Smooth muscle cell (in vitro differentiated cells): ENCODE data around the gene HTR3A. TPM values are rescaled to one million over a fixed set of nuclear protein-coding genes. Genes with fewer than 3 reads are reported as not detected.
A peak's percentile ranks its signal among the peaks of the same experiment; 100 is the strongest.

Source experiments
- DNase-seq: peaks from one replicate; lab custom pipeline; 2025; ENCODE audit not compliant: unreplicated experiment; lab: John Stamatoyannopoulos, UW
- H2AFZ ChIP-seq: fragments of 200-600 bp; sonication (generic); 2 replicates; pipeline ENCODE4 v1.6.0; 2016; ENCODE audit warnings: antibody characterized with exemption, low read depth, mild to moderate bottlenecking
- H3F3A ChIP-seq: fragments of 200-600 bp; sonication (generic); 2 replicates; pipeline ENCODE4 v1.6.0; 2017; ENCODE audit warnings: antibody characterized with exemption, low read depth
- H3K27ac ChIP-seq: fragments of 200-600 bp; sonication (generic); 2 replicates; pipeline ENCODE4 v1.5.1; 2016; ENCODE audit warnings: low read depth, mild to moderate bottlenecking
- H3K27me3 ChIP-seq: fragments of 200-600 bp; sonication (generic); 2 replicates; pipeline ENCODE4 v1.6.1; 2016; ENCODE audit warnings: low read depth, mild to moderate bottlenecking
- H3K36me3 ChIP-seq: fragments of 200-600 bp; sonication (generic); 2 replicates; pipeline ENCODE4 v1.5.1; 2016; ENCODE audit warnings: low read depth
- H3K4me1 ChIP-seq: fragments of 200-600 bp; sonication (generic); 2 replicates; pipeline ENCODE4 v1.5.1; 2016; ENCODE audit warnings: low read depth
- H3K4me2 ChIP-seq: fragments of 200-600 bp; sonication (generic); 2 replicates; pipeline ENCODE4 v1.6.0; 2016; ENCODE audit warnings: mild to moderate bottlenecking
- H3K4me3 ChIP-seq: fragments of 200-600 bp; sonication (generic); 2 replicates; pipeline ENCODE4 v1.5.1; 2016; ENCODE audit warnings: mild to moderate bottlenecking
- H3K79me2 ChIP-seq: fragments of 200-600 bp; sonication (generic); 2 replicates; pipeline ENCODE4 v1.6.0; 2016; ENCODE audit warnings: low read depth, mild to moderate bottlenecking
- H3K9ac ChIP-seq: fragments of 200-600 bp; sonication (generic); 2 replicates; pipeline ENCODE4 v1.6.0; 2016; ENCODE audit warnings: low read depth
- H3K9me3 ChIP-seq: fragments of 200-600 bp; sonication (generic); replicated peaks from 2 replicates; pipeline ENCODE4 v1.5.1; 2016; ENCODE audit warnings: low read depth
- H4K20me1 ChIP-seq: fragments of 200-600 bp; sonication (generic); 2 replicates; pipeline ENCODE4 v1.6.0; 2016; ENCODE audit warnings: low read depth
- WGBS: methylation state at CpG from one replicate; pipeline ENCODE4 v1.1.7; 2016; ENCODE audit warnings: low lambda C conversion rate; 5-methylcytosine and 5-hydroxymethylcytosine counted together
- polyA plus RNA-seq: library from polyadenylated mRNA; unstranded; fragments of >200 nt; fragmentation: Nextera tagmentation; extraction: Ambion mirVana; gene quantifications from 2 replicates; pipeline ENCODE4 v1.2.1, GENCODE V29; 2016
- total RNA-seq: library from RNA; depleted of rRNA; stranded (reverse); fragments of >200 nt; gene quantifications from 2 replicates; pipeline ENCODE4 v1.2.3, GENCODE V29; 2014
- TF ChIP-seq, protein P1 (sequence below): fragments of 200-600 bp; sonication (generic); IDR thresholded peaks from 2 replicates; pipeline ENCODE4 v1.5.1; 2017; ENCODE audit warnings: borderline replicate concordance, mild to moderate bottlenecking, antibody characterized with exemption; ENCODE audit not compliant: insufficient read depth, poor library complexity, severe bottlenecking

The HTR3A gene
- total and polyA plus RNA-seq, 2 experiments from 2014 or later, result not detected

DNA sequence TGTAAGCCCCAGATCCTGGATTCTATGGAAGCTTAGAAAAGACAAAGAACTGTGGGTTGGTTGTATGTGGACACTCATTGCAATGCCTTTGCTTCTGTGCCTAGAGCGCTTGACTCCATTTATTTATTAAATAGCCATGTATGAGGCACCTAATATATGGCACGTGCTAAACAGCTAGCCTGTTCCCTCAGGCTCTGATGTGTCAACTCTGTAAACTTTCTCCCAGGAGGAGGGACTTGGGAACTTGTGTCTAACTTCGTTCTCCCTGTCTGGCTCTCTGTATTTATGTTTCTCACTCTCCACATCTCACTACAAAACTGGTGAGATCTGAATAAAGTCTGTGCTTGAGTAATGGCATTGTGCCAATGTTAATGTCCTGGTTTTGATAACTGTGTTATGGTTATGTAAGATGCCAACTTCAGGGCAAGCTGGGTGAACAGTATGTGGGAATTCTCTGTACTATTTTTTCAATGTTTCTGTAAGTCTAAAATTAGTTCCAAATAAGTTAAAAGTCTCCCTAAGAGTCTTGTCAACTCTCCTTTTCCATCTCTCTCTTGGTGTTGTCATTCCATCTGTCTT, 50.5 kb downstream of the HTR3A start:
- no peaks in the 10 kb centered on the region for H3K36me3 ChIP-seq
- no peak overlapping the region for H2AFZ ChIP-seq
- H3K4me1 ChIP-seq, result no peaks in the 10 kb centered on the region
- WGBS, result 66% methylated on average over 3 of the region's 3 CpGs
- DNase-seq, result no peak
- no peak overlapping the region for H3K27ac ChIP-seq
- no peak overlapping the region for H3K4me2 ChIP-seq
- H3K79me2 ChIP-seq, result no peaks in the 10 kb centered on the region
- H3K9ac ChIP-seq, result no peak overlapping the region
- no peak overlapping the region for H3K4me3 ChIP-seq
- no peaks in the 10 kb centered on the region for H3F3A ChIP-seq
- TF ChIP-seq, protein P1, sequence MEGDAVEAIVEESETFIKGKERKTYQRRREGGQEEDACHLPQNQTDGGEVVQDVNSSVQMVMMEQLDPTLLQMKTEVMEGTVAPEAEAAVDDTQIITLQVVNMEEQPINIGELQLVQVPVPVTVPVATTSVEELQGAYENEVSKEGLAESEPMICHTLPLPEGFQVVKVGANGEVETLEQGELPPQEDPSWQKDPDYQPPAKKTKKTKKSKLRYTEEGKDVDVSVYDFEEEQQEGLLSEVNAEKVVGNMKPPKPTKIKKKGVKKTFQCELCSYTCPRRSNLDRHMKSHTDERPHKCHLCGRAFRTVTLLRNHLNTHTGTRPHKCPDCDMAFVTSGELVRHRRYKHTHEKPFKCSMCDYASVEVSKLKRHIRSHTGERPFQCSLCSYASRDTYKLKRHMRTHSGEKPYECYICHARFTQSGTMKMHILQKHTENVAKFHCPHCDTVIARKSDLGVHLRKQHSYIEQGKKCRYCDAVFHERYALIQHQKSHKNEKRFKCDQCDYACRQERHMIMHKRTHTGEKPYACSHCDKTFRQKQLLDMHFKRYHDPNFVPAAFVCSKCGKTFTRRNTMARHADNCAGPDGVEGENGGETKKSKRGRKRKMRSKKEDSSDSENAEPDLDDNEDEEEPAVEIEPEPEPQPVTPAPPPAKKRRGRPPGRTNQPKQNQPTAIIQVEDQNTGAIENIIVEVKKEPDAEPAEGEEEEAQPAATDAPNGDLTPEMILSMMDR, result no peak
- H3K9me3 ChIP-seq, result no peaks in the 10 kb centered on the region
- H4K20me1 ChIP-seq, result no peaks in the 10 kb centered on the region
- H3K27me3 ChIP-seq, result peaks cover 50% of the 10 kb centered on the region

DNA sequence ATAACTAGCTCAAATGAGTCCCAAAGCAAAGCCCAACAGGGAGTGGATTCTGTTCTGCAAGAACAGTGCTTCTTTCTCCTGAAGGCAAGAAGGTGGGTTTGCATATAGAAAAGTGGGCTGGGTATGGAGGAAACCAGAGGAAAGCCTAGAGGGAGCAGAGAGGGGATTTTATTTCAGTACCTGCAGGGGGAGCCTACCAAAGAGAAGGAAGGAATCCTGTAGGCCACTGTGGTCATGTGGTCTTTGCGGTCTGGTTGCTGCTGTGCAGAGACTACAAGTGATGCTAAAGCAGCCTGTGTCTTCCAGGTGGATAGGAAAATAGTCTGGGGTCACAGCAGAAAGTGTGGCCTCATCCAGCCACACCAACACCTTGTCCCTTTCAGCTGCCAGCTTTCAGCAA, 51.4 kb downstream of the HTR3A start:
- Histone ChIP-seq H3F3A (no peaks in the 10 kb centered on the region), H3K9me3 (no peaks in the 10 kb centered on the region), H3K9ac (no peak overlapping the region), H3K79me2 (no peaks in the 10 kb centered on the region), H3K4me3 (no peak overlapping the region), H3K4me1 (no peaks in the 10 kb centered on the region), H3K36me3 (no peaks in the 10 kb centered on the region), H3K4me2 (no peak overlapping the region), H4K20me1 (no peaks in the 10 kb centered on the region), H3K27me3 (peaks cover 59% of the 10 kb centered on the region), H3K27ac (no peak overlapping the region), H2AFZ (no peak overlapping the region)
- TF ChIP-seq, protein P1, result peak; percentile 21
- no peak for DNase-seq
- whole genome bisulfite sequencing, result 63% methylated on average over 1 of the region's 1 CpG

DNA sequence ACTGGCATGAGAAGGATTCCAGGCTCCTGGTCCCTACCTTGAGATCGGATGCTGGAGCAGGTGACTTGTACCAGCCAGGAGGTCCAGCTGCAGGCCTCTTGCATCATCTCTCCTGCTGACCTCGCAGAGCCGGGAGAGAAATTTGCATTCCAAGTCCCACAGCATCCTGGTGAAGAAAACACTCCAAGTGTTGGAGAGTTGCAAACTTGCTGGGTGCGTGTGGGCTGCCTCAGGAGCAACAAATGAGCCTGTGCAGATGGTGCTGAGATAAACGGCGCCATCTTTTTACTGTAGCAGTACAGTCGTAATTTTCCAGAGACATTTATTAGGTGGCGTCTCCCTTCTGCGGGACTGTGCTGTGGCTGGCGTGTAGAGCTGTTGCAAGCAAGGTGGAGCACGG, 52.5 kb downstream of the HTR3A start:
- Histone ChIP-seq H3K4me1 (no peaks in the 10 kb centered on the region), H3K27ac (no peak overlapping the region), H3K9me3 (no peaks in the 10 kb centered on the region), H3K36me3 (no peaks in the 10 kb centered on the region), H3K9ac (no peak overlapping the region), H3K4me2 (no peak overlapping the region), H3K27me3 (peaks cover 65% of the 10 kb centered on the region), H3K79me2 (no peaks in the 10 kb centered on the region), H4K20me1 (no peaks in the 10 kb centered on the region), H3F3A (no peaks in the 10 kb centered on the region), H3K4me3 (no peak overlapping the region), H2AFZ (no peak overlapping the region)
- 64% methylated on average over 11 of the region's 11 CpGs for WGBS
- TF ChIP-seq, protein P1, result no peak
- DNase-seq, result no peak

DNA sequence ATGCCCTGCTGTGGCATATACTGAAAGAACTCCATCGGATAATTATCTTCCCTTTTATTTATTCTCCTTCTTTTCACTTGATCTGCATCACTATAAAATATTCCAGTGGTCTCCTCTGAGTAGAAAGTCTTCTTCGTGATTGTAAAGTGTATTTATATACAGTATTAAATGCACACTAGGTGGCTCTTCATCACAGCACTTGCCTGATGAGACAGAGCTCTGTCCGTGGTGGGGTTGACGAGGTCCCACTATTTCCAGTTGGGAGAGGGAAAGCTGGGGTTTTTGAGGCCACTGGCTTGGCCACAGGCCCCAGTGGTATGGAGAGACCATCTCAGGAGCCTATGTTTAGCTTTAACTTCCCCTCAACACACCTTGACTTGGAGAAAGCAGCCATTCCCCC, 53.0 kb downstream of the HTR3A start:
- WGBS, result 76% methylated on average over 4 of the region's 4 CpGs
- H2AFZ ChIP-seq, result no peak overlapping the region
- H3K9me3 ChIP-seq, result no peaks in the 10 kb centered on the region
- no peak overlapping the region for H3K4me3 ChIP-seq
- no peak overlapping the region for H3K4me2 ChIP-seq
- TF ChIP-seq, protein P1, result no peak
- H3K36me3 ChIP-seq, result no peaks in the 10 kb centered on the region
- H3K9ac ChIP-seq, result no peak overlapping the region
- no peak for DNase-seq
- peaks cover 68% of the 10 kb centered on the region for H3K27me3 ChIP-seq
- H3F3A ChIP-seq, result no peaks in the 10 kb centered on the region
- H4K20me1 ChIP-seq, result no peaks in the 10 kb centered on the region
- no peak overlapping the region for H3K27ac ChIP-seq
- H3K4me1 ChIP-seq, result no peaks in the 10 kb centered on the region
- no peaks in the 10 kb centered on the region for H3K79me2 ChIP-seq
